ENCODE data around the gene STAB1. TPM values are rescaled to one million over a fixed set of nuclear protein-coding genes. Genes with fewer than 3 reads are reported as not detected.

The STAB1 gene
- total and polyA plus RNA-seq, 2 experiments from 2014 or later: 3.0 to 4.6 TPM

GRCh38 chr3:52536369-52537164 is 41.4 kb downstream of the STAB1 start, which contains the start of gene UQCC5:
UQCC5 (plus strand) TSS chr3:52536605; CDS start chr3:52536756, 151 bp downstream.
- Histone ChIP-seq H3K79me2 (peaks cover 75% of the 10 kb centered on the region), H3K9me2 (replicated peaks; ENCODE audit: insufficient read depth) (no peaks in the 10 kb centered on the region), H3K36me3 (replicated peaks; ENCODE audit: insufficient read depth, low read depth) (no peaks in the 10 kb centered on the region), H4K20me1 (ENCODE audit: insufficient read depth, poor library complexity, severe bottlenecking) (peaks cover 22% of the 10 kb centered on the region), H3K27me3 (no peaks in the 10 kb centered on the region), H3K4me1 (ENCODE audit: insufficient read depth) (peaks cover 43% of the 10 kb centered on the region), H3K27ac (peak within 1 kb of the TSS; percentile 85), H3K4me2 (peak within 1 kb of the TSS; percentile 94), H3K4me3 (peak within 1 kb of the TSS; percentile 44), H2AFZ (peak within 1 kb of the TSS; percentile 42), H3K9me3 (ENCODE audit: low read depth) (no peaks in the 10 kb centered on the region)
- DNase-seq (ENCODE audit: low spot score): peak; percentile 99
- no peak for TF ChIP-seq EZH2phosphoT487 (IDR thresholded peaks at IDR 0.05; ENCODE audit: low read depth, severe bottlenecking, unreplicated experiment)
- TF ChIP-seq EZH2 (IDR thresholded peaks at IDR 0.05; ENCODE audit: borderline replicate concordance): no peak
- TF ChIP-seq CTCF (IDR thresholded peaks at IDR 0.05; ENCODE audit: poor library complexity): peak; percentile 11
- WGBS (ENCODE audit: low lambda C conversion rate, missing lambda C conversion rate): 2% methylated on average over 61 of the region's 65 CpGs

- 9% methylated on average over 6 of the region's 6 CpGs for WGBS (ENCODE audit: low lambda C conversion rate, missing lambda C conversion rate)
- Histone ChIP-seq H3K4me3 (peak overlapping the region; percentile 44), H3K27me3 (no peaks in the 10 kb centered on the region), H3K79me2 (peaks cover 75% of the 10 kb centered on the region), H3K4me1 (ENCODE audit: insufficient read depth) (peaks cover 37% of the 10 kb centered on the region), H2AFZ (peak overlapping the region; percentile 42), H4K20me1 (ENCODE audit: insufficient read depth, poor library complexity, severe bottlenecking) (peaks cover 22% of the 10 kb centered on the region), H3K9me2 (replicated peaks; ENCODE audit: insufficient read depth) (no peaks in the 10 kb centered on the region), H3K36me3 (replicated peaks; ENCODE audit: insufficient read depth, low read depth) (no peaks in the 10 kb centered on the region), H3K4me2 (peak overlapping the region; percentile 94), H3K27ac (peak overlapping the region; percentile 85), H3K9me3 (ENCODE audit: low read depth) (no peaks in the 10 kb centered on the region)
- TF ChIP-seq EZH2 (IDR thresholded peaks at IDR 0.05; ENCODE audit: borderline replicate concordance) (no peak), CTCF (IDR thresholded peaks at IDR 0.05; ENCODE audit: poor library complexity) (no peak)
- no peak for DNase-seq (ENCODE audit: low spot score)
Observed at GRCh38 chr3:52537165-52537620, 42.1 kb downstream of the STAB1 start.

GRCh38 chr3:52537726-52538421 is 42.7 kb downstream of the STAB1 start:
- H3K4me1 ChIP-seq (ENCODE audit: insufficient read depth): peaks cover 31% of the 10 kb centered on the region
- H3K27me3 ChIP-seq: no peaks in the 10 kb centered on the region
- TF ChIP-seq EZH2 (IDR thresholded peaks at IDR 0.05; ENCODE audit: borderline replicate concordance) (no peak), CTCF (IDR thresholded peaks at IDR 0.05; ENCODE audit: poor library complexity) (no peak), EZH2phosphoT487 (IDR thresholded peaks at IDR 0.05; ENCODE audit: low read depth, severe bottlenecking, unreplicated experiment) (no peak)
- H3K27ac ChIP-seq: peak overlapping the region; percentile 85
- peak overlapping the region; percentile 94 for H3K4me2 ChIP-seq
- H3K36me3 ChIP-seq (replicated peaks; ENCODE audit: insufficient read depth, low read depth): no peaks in the 10 kb centered on the region
- 80% methylated on average over 7 of the region's 7 CpGs for WGBS (ENCODE audit: low lambda C conversion rate, missing lambda C conversion rate)
- DNase-seq (ENCODE audit: low spot score): no peak
- H3K79me2 ChIP-seq: peaks cover 72% of the 10 kb centered on the region
- peak overlapping the region; percentile 44 for H3K4me3 ChIP-seq
- H4K20me1 ChIP-seq (ENCODE audit: insufficient read depth, poor library complexity, severe bottlenecking): peaks cover 22% of the 10 kb centered on the region
- H3K9me3 ChIP-seq (ENCODE audit: low read depth): no peaks in the 10 kb centered on the region
- H2AFZ ChIP-seq: no peak overlapping the region
- H3K9me2 ChIP-seq (replicated peaks; ENCODE audit: insufficient read depth): no peaks in the 10 kb centered on the region
